WTC11 (cell line): ENCODE results near the gene EDARADD. TPM values are rescaled to one million over a fixed set of nuclear protein-coding genes. Genes with fewer than 3 reads are reported as not detected.

Experiments used
- ATAC-seq: fragments of 200-7000 bp; cut with Tn5 transposase; 2 replicates; pipeline ENCODE4 v1.10.0; 2021; ENCODE audit warnings: mild to moderate bottlenecking, moderate library complexity
- CTCF ChIA-PET: fragments of 300-600 bp; sonication (Branson Sonifier 250); formaldehyde crosslinking; loops from one replicate; lab custom pipeline; 2021; ENCODE audit warnings: antibody characterized with exemption; lab: Charles Lee
- POLR2A ChIA-PET: fragments of 350-600 bp; sonication (Branson Sonifier 250); formaldehyde crosslinking; loops from one replicate; lab custom pipeline; 2021; ENCODE audit warnings: antibody characterized with exemption; lab: Charles Lee
- DNase-seq: peaks from one replicate; pipeline ENCODE4 v3.0.0; 2021; ENCODE audit warnings: low spot score
- H3K27ac Mint-ChIP-seq: 2 replicates; pipeline ENCODE4 v1.8.0; 2021; ENCODE audit warnings: mixed read lengths
- H3K27me3 Mint-ChIP-seq: 2 replicates; pipeline ENCODE4 v1.8.0; 2021; ENCODE audit warnings: low read depth, mild to moderate bottlenecking, moderate library complexity, mixed read lengths
- H3K36me3 Mint-ChIP-seq: 2 replicates; pipeline ENCODE4 v1.8.0; 2021; ENCODE audit warnings: mixed read lengths
- H3K4me1 Mint-ChIP-seq: 2 replicates; pipeline ENCODE4 v1.8.0; 2022; ENCODE audit warnings: mixed read lengths
- H3K4me3 Mint-ChIP-seq: 2 replicates; pipeline ENCODE4 v1.8.0; 2021; ENCODE audit warnings: mild to moderate bottlenecking, moderate library complexity, mixed read lengths
- H3K9me3 Mint-ChIP-seq: 2 replicates; pipeline ENCODE4 v1.8.0; 2021; ENCODE audit warnings: mixed read lengths
- ELF4 ChIP-seq: sonication (generic); formaldehyde crosslinking; IDR thresholded peaks from 2 replicates; pipeline ENCODE4 v1.8.1; 2022; ENCODE audit warnings: low read depth, mild to moderate bottlenecking, moderate library complexity, missing genetic modification reagents
- ETV6 ChIP-seq: sonication (generic); formaldehyde crosslinking; IDR thresholded peaks from 2 replicates; pipeline ENCODE4 v1.8.1; 2022; ENCODE audit warnings: mild to moderate bottlenecking, missing genetic modification reagents
- HMGA2 ChIP-seq: fragments of 250-450 bp; sonication (Bioruptor Pico); IDR thresholded peaks from 2 replicates; pipeline ENCODE4 v1.4.0; 2021; ENCODE audit warnings: mild to moderate bottlenecking, moderate library complexity
- IRF2 ChIP-seq: sonication (generic); formaldehyde crosslinking; IDR thresholded peaks from 2 replicates; pipeline ENCODE4 v1.8.0; 2022; ENCODE audit warnings: low read depth, missing genetic modification reagents, borderline replicate concordance
- MXD4 ChIP-seq: fragments of 250-450 bp; sonication (Bioruptor Pico); IDR thresholded peaks from 2 replicates; pipeline ENCODE4 v1.8.0; 2021; ENCODE audit warnings: mild to moderate bottlenecking, moderate library complexity, borderline replicate concordance
- NR1H2 ChIP-seq: sonication (generic); formaldehyde crosslinking; IDR thresholded peaks from 2 replicates; pipeline ENCODE4 v1.9.0; 2021; ENCODE audit warnings: mild to moderate bottlenecking, moderate library complexity, missing genetic modification reagents
- NR3C1 ChIP-seq: sonication (generic); formaldehyde crosslinking; conservative IDR thresholded peaks from 2 replicates; pipeline ENCODE4 v1.8.1; 2023; ENCODE audit warnings: low read depth, mild to moderate bottlenecking, missing genetic modification reagents
- SMAD3 ChIP-seq: sonication (generic); formaldehyde crosslinking; IDR thresholded peaks from 2 replicates; pipeline ENCODE4 v1.8.0; 2022; ENCODE audit warnings: missing genetic modification reagents, mild to moderate bottlenecking, borderline replicate concordance
- TCF7 ChIP-seq: sonication (generic); formaldehyde crosslinking; IDR thresholded peaks from 2 replicates; pipeline ENCODE4 v1.8.0; 2022; ENCODE audit warnings: mild to moderate bottlenecking, low read depth, missing genetic modification reagents, moderate library complexity
- ZNF121 ChIP-seq: sonication (generic); formaldehyde crosslinking; IDR thresholded peaks from 2 replicates; pipeline ENCODE4 v1.8.0; 2023; ENCODE audit warnings: missing genetic modification reagents
- ZNF317 ChIP-seq: sonication (generic); formaldehyde crosslinking; IDR thresholded peaks from 2 replicates; pipeline ENCODE4 v1.8.1; 2023; ENCODE audit warnings: low read depth, mild to moderate bottlenecking, moderate library complexity, missing genetic modification reagents, borderline replicate concordance
- total RNA-seq: library from RNA; stranded (reverse); gene quantifications from 3 replicates; pipeline ENCODE4 v1.2.3, GENCODE V29; 2021
- TF ChIP-seq, protein P1 (sequence below): sonication (generic); formaldehyde crosslinking; IDR thresholded peaks from 2 replicates; pipeline ENCODE4 v1.8.1; 2023; ENCODE audit warnings: mild to moderate bottlenecking, moderate library complexity, missing genetic modification reagents
- TF ChIP-seq, protein P2 (sequence below): sonication (generic); formaldehyde crosslinking; conservative IDR thresholded peaks from 2 replicates; pipeline ENCODE4 v1.8.1; 2023; ENCODE audit warnings: mild to moderate bottlenecking, low read depth, missing genetic modification reagents, moderate library complexity
- TF ChIP-seq, protein P3 (sequence below): sonication (generic); formaldehyde crosslinking; IDR thresholded peaks from 2 replicates; pipeline ENCODE4 v1.8.0; 2022; ENCODE audit warnings: missing genetic modification reagents
- TF ChIP-seq, protein P4 (sequence below): fragments of 250-450 bp; sonication (Bioruptor Pico); IDR thresholded peaks from 2 replicates; pipeline ENCODE4 v1.9.0; 2021; ENCODE audit warnings: moderate library complexity, mild to moderate bottlenecking, inconsistent platforms, borderline replicate concordance
- TF ChIP-seq, protein P5 (sequence below): sonication (generic); formaldehyde crosslinking; IDR thresholded peaks from 2 replicates; pipeline ENCODE4 v1.8.1; 2022; ENCODE audit warnings: low read depth, mild to moderate bottlenecking, moderate library complexity, missing genetic modification reagents, borderline replicate concordance
- TF ChIP-seq, protein P6 (sequence below): fragments of 250-450 bp; sonication (Bioruptor Pico); IDR thresholded peaks from 2 replicates; pipeline ENCODE4 v1.9.0; 2021; ENCODE audit warnings: mild to moderate bottlenecking, borderline replicate concordance

Gene EDARADD
- total RNA-seq, 1 experiment from 2014 or later, result 5.0 TPM

DNA sequence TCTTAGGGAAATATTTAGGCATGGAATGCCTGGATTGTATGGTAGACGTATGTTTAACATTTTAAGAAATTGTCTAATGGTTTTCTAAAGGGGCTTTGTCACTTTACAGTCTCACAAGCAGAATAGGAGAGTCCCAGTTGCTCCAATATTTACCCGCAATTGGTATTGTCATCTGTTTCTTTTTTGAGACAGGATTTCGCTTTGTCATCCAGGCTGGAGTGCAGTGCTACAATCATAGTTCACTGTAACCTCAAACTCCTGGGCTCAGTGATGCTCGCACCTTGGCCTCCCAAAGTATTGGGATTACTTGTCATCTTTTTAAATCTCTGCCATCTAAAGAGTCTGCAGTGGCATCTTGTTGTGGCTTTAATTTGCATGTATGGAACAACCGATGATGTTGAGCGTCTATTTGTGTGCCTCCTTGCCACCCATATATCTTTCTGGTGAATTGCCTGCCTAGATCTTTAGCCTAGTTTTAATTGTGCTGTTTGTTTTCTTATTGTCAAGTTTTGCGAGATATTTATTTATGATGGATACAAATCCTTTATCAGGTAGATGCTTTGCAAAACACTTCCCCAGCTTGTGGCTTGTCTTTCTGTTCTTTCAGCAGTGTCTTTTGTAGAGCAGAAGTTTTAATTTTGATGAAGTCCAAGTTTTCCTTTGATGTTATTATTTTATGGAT, 32.0 kb upstream of the EDARADD start (continued):
- TF ChIP-seq, protein P1, sequence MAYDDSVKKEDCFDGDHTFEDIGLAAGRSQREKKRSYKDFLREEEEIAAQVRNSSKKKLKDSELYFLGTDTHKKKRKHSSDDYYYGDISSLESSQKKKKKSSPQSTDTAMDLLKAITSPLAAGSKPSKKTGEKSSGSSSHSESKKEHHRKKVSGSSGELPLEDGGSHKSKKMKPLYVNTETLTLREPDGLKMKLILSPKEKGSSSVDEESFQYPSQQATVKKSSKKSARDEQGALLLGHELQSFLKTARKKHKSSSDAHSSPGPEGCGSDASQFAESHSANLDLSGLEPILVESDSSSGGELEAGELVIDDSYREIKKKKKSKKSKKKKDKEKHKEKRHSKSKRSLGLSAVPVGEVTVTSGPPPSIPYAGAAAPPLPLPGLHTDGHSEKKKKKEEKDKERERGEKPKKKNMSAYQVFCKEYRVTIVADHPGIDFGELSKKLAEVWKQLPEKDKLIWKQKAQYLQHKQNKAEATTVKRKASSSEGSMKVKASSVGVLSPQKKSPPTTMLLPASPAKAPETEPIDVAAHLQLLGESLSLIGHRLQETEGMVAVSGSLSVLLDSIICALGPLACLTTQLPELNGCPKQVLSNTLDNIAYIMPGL (CRISPR knock-in tag), result no peak
- TF ChIP-seq TCF7 (CRISPR knock-in tag), result no peak
- TF ChIP-seq NR3C1 (CRISPR knock-in tag), result no peak
- no peak for TF ChIP-seq ETV6 (CRISPR knock-in tag)
- no peak for TF ChIP-seq IRF2
- TF ChIP-seq, protein P2, sequence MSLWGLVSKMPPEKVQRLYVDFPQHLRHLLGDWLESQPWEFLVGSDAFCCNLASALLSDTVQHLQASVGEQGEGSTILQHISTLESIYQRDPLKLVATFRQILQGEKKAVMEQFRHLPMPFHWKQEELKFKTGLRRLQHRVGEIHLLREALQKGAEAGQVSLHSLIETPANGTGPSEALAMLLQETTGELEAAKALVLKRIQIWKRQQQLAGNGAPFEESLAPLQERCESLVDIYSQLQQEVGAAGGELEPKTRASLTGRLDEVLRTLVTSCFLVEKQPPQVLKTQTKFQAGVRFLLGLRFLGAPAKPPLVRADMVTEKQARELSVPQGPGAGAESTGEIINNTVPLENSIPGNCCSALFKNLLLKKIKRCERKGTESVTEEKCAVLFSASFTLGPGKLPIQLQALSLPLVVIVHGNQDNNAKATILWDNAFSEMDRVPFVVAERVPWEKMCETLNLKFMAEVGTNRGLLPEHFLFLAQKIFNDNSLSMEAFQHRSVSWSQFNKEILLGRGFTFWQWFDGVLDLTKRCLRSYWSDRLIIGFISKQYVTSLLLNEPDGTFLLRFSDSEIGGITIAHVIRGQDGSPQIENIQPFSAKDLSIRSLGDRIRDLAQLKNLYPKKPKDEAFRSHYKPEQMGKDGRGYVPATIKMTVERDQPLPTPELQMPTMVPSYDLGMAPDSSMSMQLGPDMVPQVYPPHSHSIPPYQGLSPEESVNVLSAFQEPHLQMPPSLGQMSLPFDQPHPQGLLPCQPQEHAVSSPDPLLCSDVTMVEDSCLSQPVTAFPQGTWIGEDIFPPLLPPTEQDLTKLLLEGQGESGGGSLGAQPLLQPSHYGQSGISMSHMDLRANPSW, result no peak
- TF ChIP-seq, protein P3, sequence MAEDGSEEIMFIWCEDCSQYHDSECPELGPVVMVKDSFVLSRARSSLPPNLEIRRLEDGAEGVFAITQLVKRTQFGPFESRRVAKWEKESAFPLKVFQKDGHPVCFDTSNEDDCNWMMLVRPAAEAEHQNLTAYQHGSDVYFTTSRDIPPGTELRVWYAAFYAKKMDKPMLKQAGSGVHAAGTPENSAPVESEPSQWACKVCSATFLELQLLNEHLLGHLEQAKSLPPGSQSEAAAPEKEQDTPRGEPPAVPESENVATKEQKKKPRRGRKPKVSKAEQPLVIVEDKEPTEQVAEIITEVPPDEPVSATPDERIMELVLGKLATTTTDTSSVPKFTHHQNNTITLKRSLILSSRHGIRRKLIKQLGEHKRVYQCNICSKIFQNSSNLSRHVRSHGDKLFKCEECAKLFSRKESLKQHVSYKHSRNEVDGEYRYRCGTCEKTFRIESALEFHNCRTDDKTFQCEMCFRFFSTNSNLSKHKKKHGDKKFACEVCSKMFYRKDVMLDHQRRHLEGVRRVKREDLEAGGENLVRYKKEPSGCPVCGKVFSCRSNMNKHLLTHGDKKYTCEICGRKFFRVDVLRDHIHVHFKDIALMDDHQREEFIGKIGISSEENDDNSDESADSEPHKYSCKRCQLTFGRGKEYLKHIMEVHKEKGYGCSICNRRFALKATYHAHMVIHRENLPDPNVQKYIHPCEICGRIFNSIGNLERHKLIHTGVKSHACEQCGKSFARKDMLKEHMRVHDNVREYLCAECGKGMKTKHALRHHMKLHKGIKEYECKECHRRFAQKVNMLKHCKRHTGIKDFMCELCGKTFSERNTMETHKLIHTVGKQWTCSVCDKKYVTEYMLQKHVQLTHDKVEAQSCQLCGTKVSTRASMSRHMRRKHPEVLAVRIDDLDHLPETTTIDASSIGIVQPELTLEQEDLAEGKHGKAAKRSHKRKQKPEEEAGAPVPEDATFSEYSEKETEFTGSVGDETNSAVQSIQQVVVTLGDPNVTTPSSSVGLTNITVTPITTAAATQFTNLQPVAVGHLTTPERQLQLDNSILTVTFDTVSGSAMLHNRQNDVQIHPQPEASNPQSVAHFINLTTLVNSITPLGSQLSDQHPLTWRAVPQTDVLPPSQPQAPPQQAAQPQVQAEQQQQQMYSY (CRISPR knock-in tag), result no peak

DNA sequence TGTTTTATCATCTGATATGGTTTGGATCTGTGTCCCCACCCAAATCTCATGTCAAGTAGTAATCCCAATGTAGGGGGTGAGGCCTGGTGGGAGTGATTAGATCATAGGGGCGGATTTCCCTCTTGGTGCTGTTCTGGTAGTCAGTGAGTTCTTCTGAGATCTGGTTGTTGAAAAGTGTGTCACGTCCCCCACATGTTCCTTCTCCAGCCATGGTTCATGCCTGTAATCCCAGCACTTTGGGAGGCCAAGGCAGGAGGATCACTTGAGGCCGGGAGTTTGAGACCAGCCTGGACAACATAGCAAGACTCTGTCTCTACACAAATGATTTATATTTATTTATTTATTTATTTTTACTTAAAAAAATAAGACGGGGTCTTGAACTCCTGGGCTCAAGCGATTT, 30.8 kb upstream of the EDARADD start:
- Mint-ChIP-seq H3K9me3 (peaks cover 21% of the 10 kb centered on the region), H3K27ac (no peak overlapping the region), H3K36me3 (peaks cover 6% of the 10 kb centered on the region; the same call in 1 of the 2 replicates), H3K4me3 (no peak overlapping the region), H3K4me1 (peaks cover 12% of the 10 kb centered on the region), H3K27me3 (peaks cover 12% of the 10 kb centered on the region)
- ChIA-PET POLR2A (no interaction called here), CTCF (no interaction called here)
- TF ChIP-seq ZNF121 (CRISPR knock-in tag) (0 out of 2 replicates have a peak, but pooled peaks have one; percentile 14), SMAD3 (CRISPR knock-in tag) (no peak)
- no peak for ATAC-seq
- DNase-seq, result no peak

DNA sequence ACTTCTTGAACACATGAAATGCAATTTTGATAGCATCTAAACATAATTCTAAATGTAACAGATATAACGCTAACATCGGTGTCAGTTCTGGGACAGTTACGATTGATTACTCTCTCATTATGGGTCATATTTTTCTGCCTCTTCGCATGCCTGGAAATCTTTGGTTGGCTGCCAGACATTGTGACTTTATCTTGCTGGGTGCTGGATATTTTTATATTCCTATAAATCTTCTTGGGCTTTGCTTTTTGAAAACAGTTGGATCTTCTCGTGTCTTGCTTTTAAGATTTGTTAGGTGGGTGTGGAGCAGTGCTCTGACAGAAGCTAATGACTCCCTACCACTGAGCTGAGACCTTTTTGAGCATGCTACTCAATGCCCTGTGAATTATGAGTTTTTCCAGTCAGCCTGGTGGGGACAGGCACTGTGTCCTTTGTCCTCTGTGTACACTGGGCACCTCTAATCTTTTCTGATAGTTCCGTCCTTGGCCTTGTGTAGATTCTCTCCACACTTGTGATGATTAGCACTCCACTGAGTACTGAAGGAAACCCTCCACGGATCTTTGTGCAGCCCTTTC, 28.0 kb upstream of the EDARADD start:
- Mint-ChIP-seq H3K27me3 (peaks cover 8% of the 10 kb centered on the region), H3K4me1 (peaks cover 12% of the 10 kb centered on the region), H3K36me3 (no peaks in the 10 kb centered on the region), H3K27ac (no peak overlapping the region), H3K4me3 (no peak overlapping the region), H3K9me3 (no peaks in the 10 kb centered on the region)
- ChIA-PET POLR2A (interaction anchor here (0.7 kb wide), 1 partner anchor 1143 kb away, joined by 4 read pairs; no protein-coding TSS in a partner anchor), CTCF (no interaction called here)
- no peak for ATAC-seq
- no peak for DNase-seq
- TF ChIP-seq ZNF317 (CRISPR knock-in tag) (no peak), NR1H2 (CRISPR knock-in tag) (no peak), MXD4 (no peak), HMGA2 (CRISPR knock-in tag) (no peak), ELF4 (CRISPR knock-in tag) (no peak), SMAD3 (CRISPR knock-in tag) (no peak)
- TF ChIP-seq, protein P4, sequence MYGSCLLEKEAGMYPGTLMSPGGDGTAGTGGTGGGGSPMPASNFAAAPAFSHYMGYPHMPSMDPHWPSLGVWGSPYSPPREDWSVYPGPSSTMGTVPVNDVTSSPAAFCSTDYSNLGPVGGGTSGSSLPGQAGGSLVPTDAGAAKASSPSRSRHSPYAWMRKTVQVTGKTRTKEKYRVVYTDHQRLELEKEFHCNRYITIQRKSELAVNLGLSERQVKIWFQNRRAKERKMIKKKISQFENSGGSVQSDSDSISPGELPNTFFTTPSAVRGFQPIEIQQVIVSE (CRISPR knock-in tag), result no peak
- TF ChIP-seq, protein P5, sequence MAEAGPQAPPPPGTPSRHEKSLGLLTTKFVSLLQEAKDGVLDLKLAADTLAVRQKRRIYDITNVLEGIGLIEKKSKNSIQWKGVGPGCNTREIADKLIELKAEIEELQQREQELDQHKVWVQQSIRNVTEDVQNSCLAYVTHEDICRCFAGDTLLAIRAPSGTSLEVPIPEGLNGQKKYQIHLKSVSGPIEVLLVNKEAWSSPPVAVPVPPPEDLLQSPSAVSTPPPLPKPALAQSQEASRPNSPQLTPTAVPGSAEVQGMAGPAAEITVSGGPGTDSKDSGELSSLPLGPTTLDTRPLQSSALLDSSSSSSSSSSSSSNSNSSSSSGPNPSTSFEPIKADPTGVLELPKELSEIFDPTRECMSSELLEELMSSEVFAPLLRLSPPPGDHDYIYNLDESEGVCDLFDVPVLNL (CRISPR knock-in tag), result no peak
- TF ChIP-seq, protein P6, sequence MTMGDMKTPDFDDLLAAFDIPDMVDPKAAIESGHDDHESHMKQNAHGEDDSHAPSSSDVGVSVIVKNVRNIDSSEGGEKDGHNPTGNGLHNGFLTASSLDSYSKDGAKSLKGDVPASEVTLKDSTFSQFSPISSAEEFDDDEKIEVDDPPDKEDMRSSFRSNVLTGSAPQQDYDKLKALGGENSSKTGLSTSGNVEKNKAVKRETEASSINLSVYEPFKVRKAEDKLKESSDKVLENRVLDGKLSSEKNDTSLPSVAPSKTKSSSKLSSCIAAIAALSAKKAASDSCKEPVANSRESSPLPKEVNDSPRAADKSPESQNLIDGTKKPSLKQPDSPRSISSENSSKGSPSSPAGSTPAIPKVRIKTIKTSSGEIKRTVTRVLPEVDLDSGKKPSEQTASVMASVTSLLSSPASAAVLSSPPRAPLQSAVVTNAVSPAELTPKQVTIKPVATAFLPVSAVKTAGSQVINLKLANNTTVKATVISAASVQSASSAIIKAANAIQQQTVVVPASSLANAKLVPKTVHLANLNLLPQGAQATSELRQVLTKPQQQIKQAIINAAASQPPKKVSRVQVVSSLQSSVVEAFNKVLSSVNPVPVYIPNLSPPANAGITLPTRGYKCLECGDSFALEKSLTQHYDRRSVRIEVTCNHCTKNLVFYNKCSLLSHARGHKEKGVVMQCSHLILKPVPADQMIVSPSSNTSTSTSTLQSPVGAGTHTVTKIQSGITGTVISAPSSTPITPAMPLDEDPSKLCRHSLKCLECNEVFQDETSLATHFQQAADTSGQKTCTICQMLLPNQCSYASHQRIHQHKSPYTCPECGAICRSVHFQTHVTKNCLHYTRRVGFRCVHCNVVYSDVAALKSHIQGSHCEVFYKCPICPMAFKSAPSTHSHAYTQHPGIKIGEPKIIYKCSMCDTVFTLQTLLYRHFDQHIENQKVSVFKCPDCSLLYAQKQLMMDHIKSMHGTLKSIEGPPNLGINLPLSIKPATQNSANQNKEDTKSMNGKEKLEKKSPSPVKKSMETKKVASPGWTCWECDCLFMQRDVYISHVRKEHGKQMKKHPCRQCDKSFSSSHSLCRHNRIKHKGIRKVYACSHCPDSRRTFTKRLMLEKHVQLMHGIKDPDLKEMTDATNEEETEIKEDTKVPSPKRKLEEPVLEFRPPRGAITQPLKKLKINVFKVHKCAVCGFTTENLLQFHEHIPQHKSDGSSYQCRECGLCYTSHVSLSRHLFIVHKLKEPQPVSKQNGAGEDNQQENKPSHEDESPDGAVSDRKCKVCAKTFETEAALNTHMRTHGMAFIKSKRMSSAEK, result no peak
